ENCODE measurements around the gene DYRK2. TPM values are rescaled to one million over a fixed set of nuclear protein-coding genes. Genes with fewer than 3 reads are reported as not detected.

Gene DYRK2
- total RNA-seq, 2 experiments from 2014 or later, result 28.8 to 33.7 TPM

GRCh38 chr12:67617629-67618028 is 30.9 kb upstream of the DYRK2 start:
- DNase-seq (no peak), ATAC-seq (no peak)
- H3K4me1 Mint-ChIP-seq (ENCODE audit: low read depth), result peaks cover 10% of the 10 kb centered on the region
- intact Hi-C loops (cut with micrococcal nuclease), result no loop called here
- H3K36me3 Mint-ChIP-seq (ENCODE audit: low read depth), result no peaks in the 10 kb centered on the region
- POLR2A ChIA-PET, result no interaction called here
- no peaks in the 10 kb centered on the region for H3K9me3 Mint-ChIP-seq
- H3K27ac Mint-ChIP-seq, result no peak overlapping the region
- TF ChIP-seq, protein P1, sequence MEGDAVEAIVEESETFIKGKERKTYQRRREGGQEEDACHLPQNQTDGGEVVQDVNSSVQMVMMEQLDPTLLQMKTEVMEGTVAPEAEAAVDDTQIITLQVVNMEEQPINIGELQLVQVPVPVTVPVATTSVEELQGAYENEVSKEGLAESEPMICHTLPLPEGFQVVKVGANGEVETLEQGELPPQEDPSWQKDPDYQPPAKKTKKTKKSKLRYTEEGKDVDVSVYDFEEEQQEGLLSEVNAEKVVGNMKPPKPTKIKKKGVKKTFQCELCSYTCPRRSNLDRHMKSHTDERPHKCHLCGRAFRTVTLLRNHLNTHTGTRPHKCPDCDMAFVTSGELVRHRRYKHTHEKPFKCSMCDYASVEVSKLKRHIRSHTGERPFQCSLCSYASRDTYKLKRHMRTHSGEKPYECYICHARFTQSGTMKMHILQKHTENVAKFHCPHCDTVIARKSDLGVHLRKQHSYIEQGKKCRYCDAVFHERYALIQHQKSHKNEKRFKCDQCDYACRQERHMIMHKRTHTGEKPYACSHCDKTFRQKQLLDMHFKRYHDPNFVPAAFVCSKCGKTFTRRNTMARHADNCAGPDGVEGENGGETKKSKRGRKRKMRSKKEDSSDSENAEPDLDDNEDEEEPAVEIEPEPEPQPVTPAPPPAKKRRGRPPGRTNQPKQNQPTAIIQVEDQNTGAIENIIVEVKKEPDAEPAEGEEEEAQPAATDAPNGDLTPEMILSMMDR (IDR thresholded peaks at IDR 0.05), result no peak
- H3K27me3 Mint-ChIP-seq, result no peaks in the 10 kb centered on the region
- H3K4me3 Mint-ChIP-seq, result no peak overlapping the region
- CTCF ChIA-PET, result interaction anchor here (1.1 kb wide), 1 partner anchor 8 kb away, joined by 3 read pairs; no protein-coding TSS in a partner anchor

GRCh38 chr12:67618303-67618702 is 30.2 kb upstream of the DYRK2 start:
- ATAC-seq (no peak), DNase-seq (no peak)
- Mint-ChIP-seq H3K36me3 (ENCODE audit: low read depth) (no peaks in the 10 kb centered on the region), H3K9me3 (no peaks in the 10 kb centered on the region), H3K27ac (no peak overlapping the region), H3K4me3 (no peak overlapping the region), H3K27me3 (no peaks in the 10 kb centered on the region), H3K4me1 (ENCODE audit: low read depth) (peaks cover 10% of the 10 kb centered on the region)
- intact Hi-C loops (cut with micrococcal nuclease), result no loop called here
- CTCF ChIA-PET, result interaction anchor here (1.1 kb wide), 1 partner anchor 9 kb away, joined by 3 read pairs; no protein-coding TSS in a partner anchor
- TF ChIP-seq, protein P1 (IDR thresholded peaks at IDR 0.05), result no peak
- POLR2A ChIA-PET, result no interaction called here

DNA sequence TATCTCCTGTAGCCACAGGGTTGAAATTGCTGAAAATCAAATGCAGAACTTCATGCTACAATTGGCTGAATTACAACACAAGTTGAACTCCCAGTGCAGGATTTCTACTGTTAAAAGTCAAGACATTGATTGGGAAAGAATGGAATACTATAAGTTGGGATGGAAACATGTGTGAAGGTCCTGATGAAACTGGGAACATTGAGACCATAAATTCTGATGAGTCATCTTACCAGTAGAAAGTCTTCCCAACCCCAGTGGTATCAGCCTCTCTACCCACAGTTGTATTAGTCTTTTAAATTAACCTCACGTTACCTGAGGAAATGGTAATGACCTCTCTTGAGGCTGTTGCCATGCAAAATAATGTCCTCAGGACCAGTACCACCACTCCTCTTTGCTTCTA is 27.4 kb upstream of the DYRK2 start:
- Mint-ChIP-seq H3K4me3 (no peak overlapping the region), H3K36me3 (ENCODE audit: low read depth) (no peaks in the 10 kb centered on the region), H3K4me1 (ENCODE audit: low read depth) (peaks cover 16% of the 10 kb centered on the region), H3K9me3 (no peaks in the 10 kb centered on the region), H3K27ac (no peak overlapping the region), H3K27me3 (no peaks in the 10 kb centered on the region)
- ChIA-PET CTCF (no interaction called here), POLR2A (interaction anchor here (0.7 kb wide), 1 partner anchor 791 kb away, joined by 3 read pairs; no protein-coding TSS in a partner anchor)
- intact Hi-C loops (cut with micrococcal nuclease), result no loop called here
- TF ChIP-seq, protein P1 (IDR thresholded peaks at IDR 0.05), result no peak
- no peak for ATAC-seq
- no peak for DNase-seq

- TF ChIP-seq, protein P1 (IDR thresholded peaks at IDR 0.05), result no peak
- Mint-ChIP-seq H3K27ac (no peak overlapping the region), H3K4me1 (ENCODE audit: low read depth) (peaks cover 18% of the 10 kb centered on the region), H3K9me3 (no peaks in the 10 kb centered on the region), H3K27me3 (no peaks in the 10 kb centered on the region), H3K4me3 (no peak overlapping the region), H3K36me3 (ENCODE audit: low read depth) (no peaks in the 10 kb centered on the region)
- no peak for ATAC-seq
- intact Hi-C loops (cut with micrococcal nuclease), result no loop called here
- no peak for DNase-seq
- ChIA-PET CTCF (no interaction called here), POLR2A (interaction anchor here (0.7 kb wide), 1 partner anchor 792 kb away, joined by 3 read pairs; no protein-coding TSS in a partner anchor)
These were observed 26.6 kb upstream of the DYRK2 start for GRCh38 chr12:67621926-67622325.

- Mint-ChIP-seq H3K4me3 (no peak overlapping the region), H3K4me1 (ENCODE audit: low read depth) (peaks cover 20% of the 10 kb centered on the region), H3K9me3 (no peaks in the 10 kb centered on the region), H3K27ac (no peak overlapping the region), H3K27me3 (no peaks in the 10 kb centered on the region), H3K36me3 (ENCODE audit: low read depth) (no peaks in the 10 kb centered on the region)
- TF ChIP-seq, protein P1 (IDR thresholded peaks at IDR 0.05), result no peak
- CTCF ChIA-PET, result no interaction called here
- POLR2A ChIA-PET, result no interaction called here
- intact Hi-C loops (cut with micrococcal nuclease), result no loop called here
- ATAC-seq, result no peak
- DNase-seq, result no peak
These were observed 25.3 kb upstream of the DYRK2 start for GRCh38 chr12:67623259-67623658.
